Prostate gland (tissue), 2 donors: ENCODE results near the gene APH1A. TPM values are rescaled to one million over a fixed set of nuclear protein-coding genes. Genes with fewer than 3 reads are reported as not detected.
"Not testable (repeated sequence)": the region's sequence is repeated elsewhere in the genome, so short reads cannot be mapped to it uniquely, and the experiment has no call there.

Experiments used
- DNase-seq: peaks from one replicate; pipeline ENCODE4 v3.0.0-alpha.2; 2019; ENCODE audit warnings: low spot score
- H3K27ac ChIP-seq, 2 donors: fragments of 200-600 bp; sonication (generic); 2 replicates each; pipeline ENCODE4 v1.5.1; 2017 to 2019
- H3K27me3 ChIP-seq: fragments of 200-600 bp; sonication (generic); replicated peaks from 2 replicates; pipeline ENCODE4 v1.5.1; 2019; ENCODE audit not compliant: insufficient read depth
- H3K36me3 ChIP-seq, 2 donors: fragments of 200-600 bp; sonication (generic); 1 replicate in 1 of 2; 2 replicates in 1 of 2; pipeline versions ENCODE4 v1.5.1 to v1.8.1; 2017 to 2019
- H3K4me1 ChIP-seq: fragments of 200-600 bp; sonication (generic); replicated peaks from 2 replicates; pipeline ENCODE4 v1.5.1; 2019
- H3K4me3 ChIP-seq, 2 donors: fragments of 200-600 bp; sonication (generic); 2 replicates each; pipeline ENCODE4 v1.5.1; 2017 to 2019
- H3K9me3 ChIP-seq: fragments of 200-600 bp; sonication (generic); 2 replicates; pipeline ENCODE4 v1.5.1; 2017
- CTCF ChIP-seq, 4 experiments: fragments of 200-600 bp in 2 of 4; fragments of 450-650 bp in 2 of 4; sonication (generic) in 2 of 4; IDR thresholded peaks; 1 replicate in 3 of 4; 2 replicates in 1 of 4; pipeline ENCODE4 v1.5.1; 2016 to 2019; ENCODE audit warnings: antibody characterized with exemption in 4 of 4, mild to moderate bottlenecking in 2 of 4, moderate library complexity in 2 of 4
- POLR2A ChIP-seq: fragments of 450-650 bp; IDR thresholded peaks from one replicate; pipeline ENCODE4 v1.6.1; 2016; ENCODE audit warnings: antibody characterized with exemption, mild to moderate bottlenecking
- POLR2AphosphoS5 ChIP-seq: sonication (generic); formaldehyde crosslinking; IDR thresholded peaks from one replicate; pipeline ENCODE4 v1.6.1; 2017; ENCODE audit warnings: antibody characterized with exemption
- WGBS: methylation state at CpG from one replicate; pipeline ENCODE4 v1.1.5; 2018; 5-methylcytosine and 5-hydroxymethylcytosine counted together
- intact Hi-C: fragments of 100-400 bp; cut with DNase I; formaldehyde crosslinking; loops from one replicate; pipeline ENCODE4 v1.14.2; 2022
- total RNA-seq, 2 donors: library from RNA; depleted of rRNA; stranded (reverse); fragments of >200 nt; gene quantifications; one replicate each; pipeline ENCODE4 v1.1.0, GENCODE V29; 2016

The APH1A gene
- total RNA-seq, 2 donors from 2014 or later: 122 to 130 TPM

- no peaks in the 10 kb centered on the region for H3K27me3 ChIP-seq
- intact Hi-C loops: no loop called here
- TF ChIP-seq POLR2AphosphoS5 (no peak), CTCF (IDR thresholded peaks at IDR 0.05) (no peak), POLR2A (no peak)
- H3K9me3 ChIP-seq: no peaks in the 10 kb centered on the region
- H3K4me3 ChIP-seq: no peak overlapping the region
- H3K27ac ChIP-seq: no peak overlapping the region
- no peak for DNase-seq
- H3K4me1 ChIP-seq: no peaks in the 10 kb centered on the region
- peaks cover 0 to 5% of the 10 kb centered on the region in 2 donors for H3K36me3 ChIP-seq
Measured at GRCh38 chr1:150227228-150227627, 41.6 kb downstream of the APH1A start.

GRCh38 chr1:150226486-150226885, 42.3 kb downstream of the APH1A start:
- H3K9me3 ChIP-seq: no peaks in the 10 kb centered on the region
- H3K4me3 ChIP-seq: no peak overlapping the region
- no peak for TF ChIP-seq POLR2A
- TF ChIP-seq CTCF (IDR thresholded peaks at IDR 0.05): no peak
- TF ChIP-seq POLR2AphosphoS5: no peak
- H3K36me3 ChIP-seq: peaks cover 0 to 5% of the 10 kb centered on the region in 2 donors
- H3K27me3 ChIP-seq: no peaks in the 10 kb centered on the region
- no peak for DNase-seq
- no peak overlapping the region for H3K27ac ChIP-seq
- intact Hi-C loops: no loop called here
- no peaks in the 10 kb centered on the region for H3K4me1 ChIP-seq
- WGBS: 83% methylated on average over 2 of the region's 2 CpGs

- TF ChIP-seq CTCF (IDR thresholded peaks at IDR 0.05): no peak
- TF ChIP-seq POLR2AphosphoS5: no peak
- intact Hi-C loops: no loop called here
- no peak for DNase-seq
- WGBS: 94% methylated on average over 1 of the region's 1 CpG
- Histone ChIP-seq H3K9me3 (no peaks in the 10 kb centered on the region), H3K36me3 (peaks cover 0 to 5% of the 10 kb centered on the region in 2 donors), H3K4me3 (no peak overlapping the region), H3K27me3 (no peaks in the 10 kb centered on the region), H3K4me1 (no peaks in the 10 kb centered on the region), H3K27ac (no peak overlapping the region)
Measured at GRCh38 chr1:150225546-150225945, 43.3 kb downstream of the APH1A start.

- no peaks in the 10 kb centered on the region for H3K9me3 ChIP-seq
- H3K36me3 ChIP-seq: peaks cover 0 to 5% of the 10 kb centered on the region in 2 donors
- DNase-seq: no peak
- TF ChIP-seq POLR2AphosphoS5 (no peak), POLR2A (no peak), CTCF (IDR thresholded peaks at IDR 0.05) (no peak)
- no peak overlapping the region for H3K27ac ChIP-seq
- H3K4me1 ChIP-seq: no peaks in the 10 kb centered on the region
- intact Hi-C loops: no loop called here
- H3K4me3 ChIP-seq: no peak overlapping the region
- 89% methylated on average over 1 of the region's 1 CpG for WGBS
- H3K27me3 ChIP-seq: no peaks in the 10 kb centered on the region
Measured at GRCh38 chr1:150224983-150225382, 43.8 kb downstream of the APH1A start.

GRCh38 chr1:150221552-150221951, 47.3 kb downstream of the APH1A start:
- no peak for DNase-seq
- WGBS: 86% methylated on average over 2 of the region's 2 CpGs
- Histone ChIP-seq H3K9me3 (no peaks in the 10 kb centered on the region), H3K27me3 (no peaks in the 10 kb centered on the region), H3K4me1 (no peaks in the 10 kb centered on the region), H3K27ac (no peak overlapping the region), H3K36me3 (no peaks in the 10 kb centered on the region), H3K4me3 (no peak overlapping the region)
- TF ChIP-seq CTCF (IDR thresholded peaks at IDR 0.05) (peak in 2 of 4 experiments; percentile 29 to 30), POLR2A (no peak), POLR2AphosphoS5 (no peak)
- intact Hi-C loops: no loop called here

- WGBS: 94% methylated on average over 6 of the region's 6 CpGs
- H3K4me3 ChIP-seq, H3K9me3 ChIP-seq, DNase-seq, H3K4me1 ChIP-seq, H3K27ac ChIP-seq, H3K36me3 ChIP-seq, intact Hi-C loops, H3K27me3 ChIP-seq: not testable (repeated sequence)
Measured at GRCh38 chr1:150215855-150216254, 53.0 kb downstream of the APH1A start.
